GM23338 (cell line): ENCODE measurements around the gene ERBB4.

Experiments used
- CREB1 ChIP-seq: fragments of 250-450 bp; sonication (Bioruptor Pico); IDR thresholded peaks from 2 replicates; pipeline ENCODE4 v1.5.0; 2020; ENCODE audit warnings: low read depth, mild to moderate bottlenecking, moderate library complexity
- EZH2 ChIP-seq: fragments of 200-600 bp; sonication (generic); IDR thresholded peaks from one replicate; pipeline ENCODE4 v1.8.0; 2017; ENCODE audit warnings: antibody characterized with exemption, mild to moderate bottlenecking, low read depth; ENCODE audit not compliant: unreplicated experiment
- EZH2phosphoT487 ChIP-seq: fragments of 200-600 bp; sonication (generic); IDR thresholded peaks from one replicate; pipeline ENCODE4 v1.8.1; 2018; ENCODE audit warnings: antibody characterized with exemption; ENCODE audit not compliant: unreplicated experiment
- JUNB ChIP-seq: IDR thresholded peaks from one replicate; pipeline ENCODE4 v1.6.1; 2016; ENCODE audit warnings: antibody characterized with exemption; ENCODE audit not compliant: unreplicated experiment
- POLR2AphosphoS5 ChIP-seq: IDR thresholded peaks from 2 replicates; pipeline ENCODE4 v1.6.1; 2016; ENCODE audit warnings: antibody characterized with exemption, low read depth
- STAT1 ChIP-seq: IDR thresholded peaks from one replicate; pipeline ENCODE4 v1.6.1; 2016; ENCODE audit warnings: antibody characterized with exemption; ENCODE audit not compliant: unreplicated experiment
- ZNF331 ChIP-seq: fragments of 250-450 bp; sonication (Bioruptor Pico); IDR thresholded peaks from 2 replicates; pipeline ENCODE4 v1.5.0; 2020; ENCODE audit warnings: low read depth, mild to moderate bottlenecking, moderate library complexity
- TF ChIP-seq, protein P1 (sequence below), 2 experiments: fragments of 200-600 bp in 1 of 2; sonication (generic) in 1 of 2; conservative IDR thresholded peaks; 2 replicates each; pipeline versions ENCODE4 v1.5.1 to v1.6.1; 2016 to 2017; ENCODE audit warnings: antibody characterized with exemption in 2 of 2, low read depth in 2 of 2, mild to moderate bottlenecking in 2 of 2, moderate library complexity in 1 of 2
- TF ChIP-seq, protein P2 (sequence below): IDR thresholded peaks from 2 replicates; pipeline ENCODE4 v1.6.1; 2016; ENCODE audit warnings: antibody characterized with exemption
- TF ChIP-seq, protein P3 (sequence below): IDR thresholded peaks from one replicate; pipeline ENCODE4 v1.6.1; 2018; ENCODE audit warnings: antibody characterized with exemption; ENCODE audit not compliant: unreplicated experiment
- TF ChIP-seq, protein P4 (sequence below): fragments of 250-450 bp; sonication (Bioruptor Pico); IDR thresholded peaks from 2 replicates; pipeline ENCODE4 v1.5.0; 2020; ENCODE audit warnings: mild to moderate bottlenecking, moderate library complexity

DNA sequence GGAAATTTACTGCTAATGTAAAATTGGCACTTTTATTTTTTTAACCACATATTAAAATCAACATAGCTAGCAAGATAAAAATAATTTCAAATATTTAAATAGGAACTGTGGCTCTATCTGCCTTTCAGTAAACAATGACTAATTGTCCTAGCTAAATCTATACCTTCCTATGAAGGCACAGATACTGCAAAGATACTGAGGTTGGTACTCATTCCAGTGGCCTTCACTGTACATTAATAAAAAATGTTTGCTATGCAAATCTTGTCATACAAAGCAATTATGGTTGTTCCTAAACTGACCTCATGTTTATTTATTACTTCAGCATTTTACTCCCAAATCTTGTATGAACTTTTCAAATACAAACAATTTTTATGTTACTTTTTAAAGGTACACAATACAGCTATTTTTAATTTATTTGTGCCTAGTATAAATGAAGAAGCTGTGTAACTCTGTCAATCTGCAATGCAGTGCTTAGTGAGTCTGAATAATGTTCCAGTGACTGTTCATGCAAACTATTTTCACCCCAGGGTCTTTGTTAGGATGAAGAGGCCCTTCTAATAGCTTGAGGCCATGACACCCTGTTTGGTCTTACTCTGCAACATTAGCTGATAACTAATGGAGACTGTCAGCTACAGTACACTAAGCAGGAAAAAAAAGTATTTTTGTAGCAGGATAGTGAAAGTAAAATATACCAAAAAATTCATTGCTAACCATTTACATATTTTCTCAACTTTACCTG, 9.3 kb upstream of the ERBB4 start:
- TF ChIP-seq EZH2phosphoT487 (no peak), EZH2 (no peak), POLR2AphosphoS5 (no peak), CREB1 (no peak), STAT1 (no peak), JUNB (no peak), ZNF331 (CRISPR knock-in tag) (no peak)
- TF ChIP-seq, protein P1, sequence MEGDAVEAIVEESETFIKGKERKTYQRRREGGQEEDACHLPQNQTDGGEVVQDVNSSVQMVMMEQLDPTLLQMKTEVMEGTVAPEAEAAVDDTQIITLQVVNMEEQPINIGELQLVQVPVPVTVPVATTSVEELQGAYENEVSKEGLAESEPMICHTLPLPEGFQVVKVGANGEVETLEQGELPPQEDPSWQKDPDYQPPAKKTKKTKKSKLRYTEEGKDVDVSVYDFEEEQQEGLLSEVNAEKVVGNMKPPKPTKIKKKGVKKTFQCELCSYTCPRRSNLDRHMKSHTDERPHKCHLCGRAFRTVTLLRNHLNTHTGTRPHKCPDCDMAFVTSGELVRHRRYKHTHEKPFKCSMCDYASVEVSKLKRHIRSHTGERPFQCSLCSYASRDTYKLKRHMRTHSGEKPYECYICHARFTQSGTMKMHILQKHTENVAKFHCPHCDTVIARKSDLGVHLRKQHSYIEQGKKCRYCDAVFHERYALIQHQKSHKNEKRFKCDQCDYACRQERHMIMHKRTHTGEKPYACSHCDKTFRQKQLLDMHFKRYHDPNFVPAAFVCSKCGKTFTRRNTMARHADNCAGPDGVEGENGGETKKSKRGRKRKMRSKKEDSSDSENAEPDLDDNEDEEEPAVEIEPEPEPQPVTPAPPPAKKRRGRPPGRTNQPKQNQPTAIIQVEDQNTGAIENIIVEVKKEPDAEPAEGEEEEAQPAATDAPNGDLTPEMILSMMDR (conservative IDR thresholded peaks at IDR 0.05; ENCODE audit: low read depth in 2 of 2): no peak
- TF ChIP-seq, protein P2, sequence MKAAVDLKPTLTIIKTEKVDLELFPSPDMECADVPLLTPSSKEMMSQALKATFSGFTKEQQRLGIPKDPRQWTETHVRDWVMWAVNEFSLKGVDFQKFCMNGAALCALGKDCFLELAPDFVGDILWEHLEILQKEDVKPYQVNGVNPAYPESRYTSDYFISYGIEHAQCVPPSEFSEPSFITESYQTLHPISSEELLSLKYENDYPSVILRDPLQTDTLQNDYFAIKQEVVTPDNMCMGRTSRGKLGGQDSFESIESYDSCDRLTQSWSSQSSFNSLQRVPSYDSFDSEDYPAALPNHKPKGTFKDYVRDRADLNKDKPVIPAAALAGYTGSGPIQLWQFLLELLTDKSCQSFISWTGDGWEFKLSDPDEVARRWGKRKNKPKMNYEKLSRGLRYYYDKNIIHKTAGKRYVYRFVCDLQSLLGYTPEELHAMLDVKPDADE: no peak
- TF ChIP-seq, protein P3, sequence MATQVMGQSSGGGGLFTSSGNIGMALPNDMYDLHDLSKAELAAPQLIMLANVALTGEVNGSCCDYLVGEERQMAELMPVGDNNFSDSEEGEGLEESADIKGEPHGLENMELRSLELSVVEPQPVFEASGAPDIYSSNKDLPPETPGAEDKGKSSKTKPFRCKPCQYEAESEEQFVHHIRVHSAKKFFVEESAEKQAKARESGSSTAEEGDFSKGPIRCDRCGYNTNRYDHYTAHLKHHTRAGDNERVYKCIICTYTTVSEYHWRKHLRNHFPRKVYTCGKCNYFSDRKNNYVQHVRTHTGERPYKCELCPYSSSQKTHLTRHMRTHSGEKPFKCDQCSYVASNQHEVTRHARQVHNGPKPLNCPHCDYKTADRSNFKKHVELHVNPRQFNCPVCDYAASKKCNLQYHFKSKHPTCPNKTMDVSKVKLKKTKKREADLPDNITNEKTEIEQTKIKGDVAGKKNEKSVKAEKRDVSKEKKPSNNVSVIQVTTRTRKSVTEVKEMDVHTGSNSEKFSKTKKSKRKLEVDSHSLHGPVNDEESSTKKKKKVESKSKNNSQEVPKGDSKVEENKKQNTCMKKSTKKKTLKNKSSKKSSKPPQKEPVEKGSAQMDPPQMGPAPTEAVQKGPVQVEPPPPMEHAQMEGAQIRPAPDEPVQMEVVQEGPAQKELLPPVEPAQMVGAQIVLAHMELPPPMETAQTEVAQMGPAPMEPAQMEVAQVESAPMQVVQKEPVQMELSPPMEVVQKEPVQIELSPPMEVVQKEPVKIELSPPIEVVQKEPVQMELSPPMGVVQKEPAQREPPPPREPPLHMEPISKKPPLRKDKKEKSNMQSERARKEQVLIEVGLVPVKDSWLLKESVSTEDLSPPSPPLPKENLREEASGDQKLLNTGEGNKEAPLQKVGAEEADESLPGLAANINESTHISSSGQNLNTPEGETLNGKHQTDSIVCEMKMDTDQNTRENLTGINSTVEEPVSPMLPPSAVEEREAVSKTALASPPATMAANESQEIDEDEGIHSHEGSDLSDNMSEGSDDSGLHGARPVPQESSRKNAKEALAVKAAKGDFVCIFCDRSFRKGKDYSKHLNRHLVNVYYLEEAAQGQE: no peak
- TF ChIP-seq, protein P4, sequence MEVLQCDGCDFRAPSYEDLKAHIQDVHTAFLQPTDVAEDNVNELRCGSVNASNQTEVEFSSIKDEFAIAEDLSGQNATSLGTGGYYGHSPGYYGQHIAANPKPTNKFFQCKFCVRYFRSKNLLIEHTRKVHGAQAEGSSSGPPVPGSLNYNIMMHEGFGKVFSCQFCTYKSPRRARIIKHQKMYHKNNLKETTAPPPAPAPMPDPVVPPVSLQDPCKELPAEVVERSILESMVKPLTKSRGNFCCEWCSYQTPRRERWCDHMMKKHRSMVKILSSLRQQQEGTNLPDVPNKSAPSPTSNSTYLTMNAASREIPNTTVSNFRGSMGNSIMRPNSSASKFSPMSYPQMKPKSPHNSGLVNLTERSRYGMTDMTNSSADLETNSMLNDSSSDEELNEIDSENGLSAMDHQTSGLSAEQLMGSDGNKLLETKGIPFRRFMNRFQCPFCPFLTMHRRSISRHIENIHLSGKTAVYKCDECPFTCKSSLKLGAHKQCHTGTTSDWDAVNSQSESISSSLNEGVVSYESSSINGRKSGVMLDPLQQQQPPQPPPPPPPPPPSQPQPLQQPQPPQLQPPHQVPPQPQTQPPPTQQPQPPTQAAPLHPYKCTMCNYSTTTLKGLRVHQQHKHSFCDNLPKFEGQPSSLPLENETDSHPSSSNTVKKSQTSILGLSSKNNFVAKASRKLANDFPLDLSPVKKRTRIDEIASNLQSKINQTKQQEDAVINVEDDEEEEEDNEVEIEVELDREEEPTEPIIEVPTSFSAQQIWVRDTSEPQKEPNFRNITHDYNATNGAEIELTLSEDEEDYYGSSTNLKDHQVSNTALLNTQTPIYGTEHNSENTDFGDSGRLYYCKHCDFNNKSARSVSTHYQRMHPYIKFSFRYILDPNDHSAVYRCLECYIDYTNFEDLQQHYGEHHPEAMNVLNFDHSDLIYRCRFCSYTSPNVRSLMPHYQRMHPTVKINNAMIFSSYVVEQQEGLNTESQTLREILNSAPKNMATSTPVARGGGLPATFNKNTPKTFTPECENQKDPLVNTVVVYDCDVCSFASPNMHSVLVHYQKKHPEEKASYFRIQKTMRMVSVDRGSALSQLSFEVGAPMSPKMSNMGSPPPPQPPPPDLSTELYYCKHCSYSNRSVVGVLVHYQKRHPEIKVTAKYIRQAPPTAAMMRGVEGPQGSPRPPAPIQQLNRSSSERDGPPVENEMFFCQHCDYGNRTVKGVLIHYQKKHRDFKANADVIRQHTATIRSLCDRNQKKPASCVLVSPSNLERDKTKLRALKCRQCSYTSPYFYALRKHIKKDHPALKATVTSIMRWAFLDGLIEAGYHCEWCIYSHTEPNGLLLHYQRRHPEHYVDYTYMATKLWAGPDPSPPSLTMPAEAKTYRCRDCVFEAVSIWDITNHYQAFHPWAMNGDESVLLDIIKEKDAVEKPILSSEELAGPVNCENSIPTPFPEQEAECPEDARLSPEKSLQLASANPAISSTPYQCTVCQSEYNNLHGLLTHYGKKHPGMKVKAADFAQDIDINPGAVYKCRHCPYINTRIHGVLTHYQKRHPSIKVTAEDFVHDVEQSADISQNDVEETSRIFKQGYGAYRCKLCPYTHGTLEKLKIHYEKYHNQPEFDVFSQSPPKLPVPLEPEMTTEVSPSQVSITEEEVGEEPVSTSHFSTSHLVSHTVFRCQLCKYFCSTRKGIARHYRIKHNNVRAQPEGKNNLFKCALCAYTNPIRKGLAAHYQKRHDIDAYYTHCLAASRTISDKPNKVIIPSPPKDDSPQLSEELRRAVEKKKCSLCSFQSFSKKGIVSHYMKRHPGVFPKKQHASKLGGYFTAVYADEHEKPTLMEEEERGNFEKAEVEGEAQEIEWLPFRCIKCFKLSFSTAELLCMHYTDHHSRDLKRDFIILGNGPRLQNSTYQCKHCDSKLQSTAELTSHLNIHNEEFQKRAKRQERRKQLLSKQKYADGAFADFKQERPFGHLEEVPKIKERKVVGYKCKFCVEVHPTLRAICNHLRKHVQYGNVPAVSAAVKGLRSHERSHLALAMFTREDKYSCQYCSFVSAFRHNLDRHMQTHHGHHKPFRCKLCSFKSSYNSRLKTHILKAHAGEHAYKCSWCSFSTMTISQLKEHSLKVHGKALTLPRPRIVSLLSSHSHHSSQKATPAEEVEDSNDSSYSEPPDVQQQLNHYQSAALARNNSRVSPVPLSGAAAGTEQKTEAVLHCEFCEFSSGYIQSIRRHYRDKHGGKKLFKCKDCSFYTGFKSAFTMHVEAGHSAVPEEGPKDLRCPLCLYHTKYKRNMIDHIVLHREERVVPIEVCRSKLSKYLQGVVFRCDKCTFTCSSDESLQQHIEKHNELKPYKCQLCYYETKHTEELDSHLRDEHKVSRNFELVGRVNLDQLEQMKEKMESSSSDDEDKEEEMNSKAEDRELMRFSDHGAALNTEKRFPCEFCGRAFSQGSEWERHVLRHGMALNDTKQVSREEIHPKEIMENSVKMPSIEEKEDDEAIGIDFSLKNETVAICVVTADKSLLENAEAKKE (CRISPR knock-in tag): no peak
